Activated CD8-positive, alpha-beta memory T cell treated with anti-CD3 and anti-CD28 coated beads for 24 hours (primary cell): ENCODE data around the gene ABCB11.
"Not testable (repeated sequence)": the region's sequence is repeated elsewhere in the genome, so short reads cannot be mapped to it uniquely, and the experiment has no call there.

Source experiments
- DNase-seq: peaks from one replicate; pipeline ENCODE4 v3.0.0-alpha.2; 2020

ABCB11 gene

DNA sequence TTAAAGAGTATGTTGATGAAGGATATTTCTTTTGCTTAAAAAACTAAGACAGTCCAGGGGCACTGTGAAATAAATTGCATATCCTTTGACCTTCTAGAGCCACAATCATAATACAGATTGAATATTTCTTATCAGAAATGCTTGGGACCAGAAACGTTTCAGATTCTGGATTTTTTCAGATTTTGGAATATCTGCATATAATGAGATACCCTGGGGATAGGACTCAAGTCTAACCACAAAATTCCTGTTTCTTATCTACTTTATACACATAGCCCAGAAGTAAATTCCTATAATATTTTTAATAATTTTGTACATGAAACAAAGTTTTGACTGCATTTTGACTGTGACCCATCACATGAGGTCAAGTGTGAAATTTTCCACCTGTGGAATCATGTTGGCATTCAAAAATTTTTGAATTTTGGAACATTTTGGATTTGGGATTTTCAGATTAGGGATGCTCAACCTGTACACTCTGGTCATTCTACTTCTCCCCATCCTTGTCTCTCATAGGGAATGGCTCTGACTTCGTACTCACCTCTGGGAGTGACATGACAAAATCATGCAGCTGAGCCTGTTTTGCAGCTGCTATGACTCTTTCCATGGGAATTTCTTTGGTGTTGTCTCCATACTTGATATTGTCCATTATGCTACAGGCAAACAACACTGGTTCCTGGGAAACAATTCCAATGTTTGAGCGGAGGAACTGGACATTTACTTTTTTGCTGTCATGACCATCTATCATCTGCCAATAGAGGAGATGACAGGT is 104.3 kb downstream of the ABCB11 start:
- no peak for DNase-seq

DNA sequence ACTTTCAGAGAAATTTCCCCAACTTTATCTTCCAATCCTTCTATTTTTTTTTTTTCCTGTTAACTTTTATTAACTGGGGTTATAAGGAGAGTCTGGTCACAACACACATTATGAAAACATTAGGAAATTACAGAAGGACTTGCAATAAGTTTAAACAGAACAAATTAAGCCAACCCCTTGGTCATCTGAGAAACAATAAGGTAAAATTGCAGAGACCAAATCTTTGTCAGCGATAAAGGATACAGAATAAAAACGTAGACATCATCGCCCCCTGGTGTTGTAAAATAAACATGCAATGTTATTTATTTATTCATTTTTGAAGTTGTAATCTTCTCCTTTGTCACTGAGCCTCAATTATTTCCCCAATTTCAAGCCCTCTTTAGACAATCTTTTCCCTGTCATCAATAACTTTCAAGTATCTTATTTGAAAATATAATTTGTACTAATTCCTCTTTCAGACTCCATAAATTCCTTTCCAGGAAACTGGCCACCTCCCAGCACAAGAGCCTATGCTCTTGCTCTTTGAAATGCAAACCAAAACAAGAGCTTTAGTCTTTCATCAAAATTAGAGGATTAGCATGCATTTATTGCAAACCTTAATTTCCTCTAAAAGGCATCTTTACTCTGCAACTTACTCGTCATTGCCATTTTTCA is 110.5 kb downstream of the ABCB11 start:
- no peak for DNase-seq

DNA sequence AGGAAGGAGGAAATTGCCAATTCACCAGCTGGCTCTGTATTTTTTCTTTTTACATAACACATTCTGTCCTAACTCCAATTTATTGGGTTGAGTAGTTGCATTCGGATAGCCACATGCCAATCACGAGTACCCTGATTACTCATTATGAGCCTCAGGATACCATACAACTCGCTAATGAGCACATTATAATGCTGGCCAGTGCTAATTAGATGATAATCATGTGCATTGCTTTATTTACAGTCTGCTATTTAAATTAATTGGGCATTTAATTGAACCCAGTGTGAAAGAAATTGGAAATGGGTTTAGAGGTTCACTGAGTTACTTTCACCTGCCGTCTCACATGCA is 114.8 kb downstream of the ABCB11 start:
- no peak for DNase-seq

DNA sequence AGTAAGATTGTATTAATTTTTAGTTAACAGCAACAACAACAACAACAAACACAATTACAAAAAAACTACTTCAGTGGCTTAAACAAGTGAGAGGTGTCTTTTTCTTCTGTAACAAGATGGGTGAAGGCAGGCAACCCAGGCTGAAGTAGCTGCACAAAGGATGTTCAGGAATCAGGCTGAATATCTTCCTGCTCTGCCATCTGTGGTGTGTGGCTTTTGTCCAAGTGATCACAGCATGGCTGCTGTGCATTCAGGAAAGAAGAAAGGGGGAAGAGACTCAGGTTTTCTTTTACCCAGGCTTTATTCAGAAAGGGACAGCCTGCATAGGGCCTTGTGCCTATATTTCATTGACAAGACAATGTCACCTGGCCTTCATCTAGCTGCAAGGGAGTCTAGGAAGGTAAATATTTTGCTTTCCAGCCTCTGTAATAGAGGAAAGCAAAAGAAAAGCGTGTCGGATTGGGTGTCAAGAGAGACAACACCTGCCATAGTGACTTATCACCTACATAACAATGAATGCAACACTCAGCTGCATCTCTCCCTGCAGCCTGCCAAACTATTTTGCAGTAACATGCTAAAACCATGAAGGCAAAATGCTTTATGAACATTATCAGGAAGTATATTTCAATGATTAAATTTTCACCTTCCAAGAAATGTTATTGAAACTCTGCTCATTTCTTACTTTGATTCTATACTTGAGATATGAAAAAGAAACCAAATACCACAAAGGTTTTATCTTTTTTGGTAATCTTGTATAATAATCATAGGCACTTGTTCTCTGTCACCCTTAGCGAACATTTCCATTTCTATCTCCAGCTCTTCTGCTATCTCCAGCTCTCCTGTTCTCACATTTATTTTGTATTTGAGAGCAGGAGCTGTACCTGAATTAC is 115.4 kb downstream of the ABCB11 start:
- DNase-seq, result no peak

DNA sequence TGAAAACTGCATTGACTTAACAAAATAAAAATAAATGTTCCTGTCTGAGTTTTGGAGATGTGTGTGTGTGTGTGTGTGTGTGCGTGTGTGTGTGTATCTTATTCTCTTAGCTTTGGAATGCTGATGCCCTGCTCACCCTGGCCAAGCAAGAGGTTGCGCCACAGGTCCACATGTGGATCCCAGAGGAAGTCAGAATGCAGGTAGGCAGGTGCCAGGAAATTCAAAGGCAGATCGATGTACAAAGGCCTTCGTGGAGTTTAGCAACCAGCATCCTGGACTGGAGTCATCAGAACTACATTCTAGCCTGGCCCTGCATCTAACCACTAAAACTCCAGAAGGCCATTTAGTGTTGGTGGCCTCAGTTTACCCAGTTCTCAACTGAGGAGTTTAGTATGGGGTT is 117.6 kb downstream of the ABCB11 start:
- no peak for DNase-seq

DNA sequence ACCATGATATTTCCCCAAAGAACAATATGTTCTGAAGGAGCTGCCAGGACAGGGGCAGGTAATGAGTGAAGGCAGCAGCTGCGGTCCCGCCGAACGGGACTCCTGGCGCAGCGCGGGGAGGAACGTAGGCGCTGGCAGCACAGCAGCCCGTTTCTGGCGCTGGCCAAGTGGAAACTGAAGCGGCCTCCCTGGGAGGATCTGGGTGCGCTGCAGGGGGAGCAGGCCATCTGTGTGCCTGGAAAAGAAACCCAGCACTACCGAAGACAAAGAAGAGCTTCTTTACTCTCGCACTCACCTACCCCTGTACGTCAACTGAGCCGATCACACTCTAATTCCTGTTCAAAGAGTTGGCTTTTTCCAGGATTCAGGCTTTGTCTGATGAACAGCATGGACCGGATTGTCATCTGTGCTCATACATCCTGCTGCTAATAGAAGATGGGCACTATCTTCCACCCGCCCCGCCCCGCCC is 118.2 kb downstream of the ABCB11 start:
- no peak for DNase-seq

GRCh38 chr2:168912466-168912865 is 118.7 kb downstream of the ABCB11 start:
- no peak for DNase-seq

DNA sequence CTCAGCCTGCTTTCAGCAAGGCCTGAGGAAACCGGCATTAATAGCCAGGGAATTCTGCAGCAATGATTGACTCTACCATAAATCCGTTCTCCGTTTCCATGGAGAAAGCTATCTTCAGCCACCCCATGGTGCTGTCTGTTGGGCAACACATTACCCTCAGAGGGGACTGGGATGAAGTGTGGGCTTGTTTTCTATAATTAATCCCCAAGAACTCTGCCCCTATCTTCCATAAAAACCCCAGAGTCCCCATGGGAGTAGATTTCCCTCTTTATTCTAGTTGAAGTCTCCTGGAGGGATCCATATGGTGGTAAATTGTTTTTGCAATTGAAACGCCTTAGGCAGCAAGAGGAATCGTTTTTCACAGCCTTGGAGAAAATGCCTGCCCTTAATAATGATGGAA is 120.8 kb downstream of the ABCB11 start:
- no peak for DNase-seq

DNA sequence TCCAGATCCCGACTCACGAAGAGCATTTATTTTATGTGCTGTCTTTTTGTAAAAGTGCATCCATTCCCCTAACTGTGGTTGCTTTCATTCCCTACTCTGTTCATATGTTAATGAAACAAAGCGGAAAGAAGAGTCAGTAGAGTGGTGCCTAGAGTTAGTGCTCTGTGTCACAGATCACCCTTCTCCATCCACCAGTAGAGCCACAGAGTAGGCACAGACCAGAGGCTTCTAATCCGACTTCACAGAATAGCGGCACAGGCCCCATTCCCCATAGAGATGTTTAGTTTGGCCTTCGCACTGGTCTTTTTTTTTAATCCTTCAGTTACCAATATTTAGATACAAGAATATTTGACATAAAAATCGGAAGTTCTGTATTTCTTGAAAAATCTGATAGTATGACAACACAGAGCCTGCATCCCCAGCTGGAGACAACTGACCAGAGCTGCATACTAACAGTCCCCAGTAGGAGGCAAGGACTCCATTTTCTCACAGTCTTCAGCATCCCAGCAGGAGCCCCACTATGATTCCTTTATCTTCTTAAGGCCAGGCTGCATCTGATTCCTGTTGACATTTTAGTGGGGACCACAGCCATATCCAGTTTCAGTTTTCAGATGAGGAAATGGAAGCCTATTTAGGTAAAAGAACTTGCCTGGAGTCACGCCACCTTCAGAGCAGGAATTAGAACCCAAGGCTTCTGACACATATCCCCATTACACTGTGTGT is 123.0 kb downstream of the ABCB11 start:
- DNase-seq, result no peak

- DNase-seq, result no peak
These were observed 126.8 kb downstream of the ABCB11 start for GRCh38 chr2:168904358-168904757.

- DNase-seq, result no peak
These were observed 127.2 kb downstream of the ABCB11 start for GRCh38 chr2:168903888-168904287.

DNA sequence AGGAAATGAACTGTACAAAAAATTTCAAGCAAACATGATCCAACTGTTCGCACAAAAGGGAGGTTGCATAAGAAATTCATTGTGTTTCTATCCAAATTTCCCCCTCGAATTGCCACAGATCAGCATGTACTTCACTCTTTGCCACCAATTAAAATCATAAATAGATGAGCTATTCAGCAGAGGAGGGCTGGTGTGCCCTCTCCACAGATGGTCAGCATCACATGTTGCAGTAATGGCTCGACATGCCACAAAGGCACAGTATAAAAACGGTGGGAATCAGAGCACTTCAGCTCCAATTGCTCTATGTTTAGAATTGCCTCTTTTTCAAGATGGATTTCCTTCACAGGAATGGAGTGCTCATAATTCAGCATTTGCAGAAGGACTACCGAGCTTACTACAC is 130.1 kb downstream of the ABCB11 start, which contains the start of gene G6PC2:
Gene G6PC2, plus strand, starts transcription at position 289 of the 400 bp plus-strand sequence. Its CDS starts 41 bp downstream, at position 330.
- DNase-seq, result no peak

DNA sequence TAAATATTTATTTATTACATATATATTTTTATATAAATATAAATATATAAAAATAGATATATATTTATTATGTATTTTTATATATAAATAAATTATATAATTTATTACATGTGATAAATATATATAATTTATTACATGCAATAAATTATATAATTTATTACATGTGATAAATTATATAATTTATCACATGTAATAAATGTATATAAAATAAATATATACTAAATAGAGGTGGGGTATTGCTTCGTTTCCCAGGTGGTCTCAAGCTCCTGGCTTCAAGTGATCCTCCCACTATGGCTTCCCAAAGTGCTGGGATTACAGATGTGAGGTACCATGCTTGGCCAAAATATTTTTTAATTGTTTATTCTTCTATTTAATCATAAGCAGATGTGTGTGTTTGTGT is 133.7 kb downstream of the ABCB11 start:
- DNase-seq, result no peak

DNA sequence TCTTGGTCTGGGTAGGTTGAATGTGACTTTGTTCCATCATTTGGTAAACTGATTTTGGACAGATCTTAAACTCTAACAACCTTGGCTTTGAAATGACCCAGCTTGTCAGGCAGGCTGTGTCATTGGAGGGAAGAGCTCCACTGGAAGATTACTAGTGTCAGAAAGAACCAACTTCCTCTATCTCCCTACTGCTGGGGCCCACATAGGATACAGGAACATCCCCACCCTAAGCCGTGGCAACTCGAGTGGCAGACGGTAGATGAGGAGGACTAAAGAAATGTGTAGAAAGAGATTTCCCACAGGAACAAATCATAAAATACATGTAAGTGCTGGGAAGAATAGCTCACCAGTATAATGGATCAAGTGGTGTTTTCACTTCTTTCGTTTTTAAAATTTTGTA is 134.3 kb downstream of the ABCB11 start:
- no peak for DNase-seq

DNA sequence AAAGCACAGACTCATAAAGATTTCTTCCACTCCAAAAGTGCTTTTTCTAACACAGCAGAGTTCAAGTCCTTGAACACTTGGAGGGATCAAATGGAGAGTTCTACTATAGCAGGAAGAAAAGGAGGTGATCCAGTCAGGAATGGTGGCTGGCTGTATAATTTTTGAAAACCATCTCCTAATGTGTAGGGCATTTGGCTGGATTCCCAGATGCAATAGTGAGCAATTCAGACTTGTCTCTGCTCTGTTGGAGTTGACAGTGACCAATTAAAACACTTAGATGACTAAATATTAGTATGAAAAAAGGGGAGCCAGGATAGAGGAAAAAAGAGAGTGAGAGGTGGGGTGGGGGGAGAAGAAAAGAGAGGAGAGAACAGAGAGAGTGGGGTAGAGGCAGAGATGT is 135.4 kb downstream of the ABCB11 start:
- no peak for DNase-seq

GRCh38 chr2:168894720-168895119 is 136.4 kb downstream of the ABCB11 start:
- DNase-seq, result no peak

GRCh38 chr2:168894101-168894500 is 137.0 kb downstream of the ABCB11 start:
- no peak for DNase-seq

DNA sequence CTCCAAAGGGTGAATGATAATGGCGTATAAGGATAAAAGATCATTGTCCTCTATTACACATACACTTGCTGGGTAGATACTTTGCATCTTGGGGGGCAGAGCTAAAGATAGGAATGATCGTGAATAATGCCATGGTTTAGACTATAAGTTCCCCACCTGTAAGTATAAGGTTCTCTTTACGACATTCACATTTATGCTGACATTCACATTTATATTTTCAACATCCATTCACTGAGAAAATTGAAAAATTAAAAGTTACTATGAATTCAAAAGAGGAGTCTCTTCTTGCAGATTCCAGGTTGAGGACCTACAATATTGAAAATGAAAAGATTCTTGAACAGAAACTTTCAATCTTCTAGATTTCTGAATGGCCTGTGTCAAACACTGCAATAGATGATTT is 138.8 kb downstream of the ABCB11 start:
- DNase-seq, result no peak

DNA sequence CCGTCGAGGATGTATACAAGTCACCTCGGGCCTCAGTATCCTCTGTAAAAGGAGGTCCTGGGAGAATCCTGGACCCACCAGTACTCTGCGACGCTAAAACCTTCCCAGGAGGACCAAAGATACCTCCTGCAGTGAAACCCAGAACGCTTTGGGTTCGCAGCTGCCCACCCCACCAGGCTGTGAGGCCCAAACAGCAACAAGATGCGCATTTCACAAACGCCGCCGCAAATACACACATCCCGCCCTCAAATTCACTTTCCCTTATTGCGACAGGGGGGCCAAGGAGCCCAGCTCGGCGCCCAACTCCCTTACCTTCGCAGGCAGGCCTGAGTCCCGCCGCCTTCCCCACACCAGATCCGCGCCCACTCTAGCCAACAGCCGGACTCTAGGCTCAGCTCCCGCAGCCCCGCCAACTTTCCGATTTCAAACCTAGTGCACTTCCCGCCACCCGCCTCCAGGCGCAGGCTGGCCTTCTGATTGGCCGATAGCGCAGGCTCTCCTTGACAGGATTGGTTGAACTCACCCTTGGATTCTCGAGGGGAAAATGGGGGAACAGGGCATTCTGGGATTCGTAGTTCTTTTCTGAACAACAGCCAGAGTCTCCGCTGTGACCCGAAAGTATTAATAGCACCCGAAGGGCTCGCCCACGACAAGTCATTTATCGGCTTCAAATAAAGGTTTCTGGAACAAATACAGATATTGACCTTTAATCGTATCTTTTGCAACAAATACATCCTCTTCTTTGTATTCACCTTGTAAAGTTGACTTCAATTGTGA is 140.9 kb downstream of the ABCB11 start, which contains the start of gene SPC25:
Gene SPC25, minus strand, starts transcription at position 425 of the 777 bp plus-strand sequence. CDS start 911 bp downstream, outside the sequence.
- DNase-seq, result peak; percentile 91

DNA sequence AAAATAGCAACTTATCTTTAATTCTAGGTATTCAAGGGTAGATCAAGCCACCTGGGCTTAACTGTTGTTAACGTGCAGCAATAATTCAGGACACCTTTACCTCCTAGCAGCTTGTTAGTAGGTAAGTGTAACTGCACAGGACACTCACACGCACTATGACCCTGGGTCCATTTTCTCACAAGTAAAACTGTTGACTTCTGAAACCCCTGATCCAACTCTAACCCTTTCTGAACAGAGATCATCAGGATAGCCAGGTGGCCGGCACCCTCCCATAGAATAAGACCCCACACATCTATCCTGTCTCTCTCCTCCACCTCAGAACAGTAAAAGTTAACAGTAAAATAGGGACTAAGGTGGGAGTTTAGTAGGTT is 141.5 kb downstream of the ABCB11 start:
- no peak for DNase-seq

GRCh38 chr2:168884975-168885374 is 146.1 kb downstream of the ABCB11 start:
- DNase-seq, result no peak

DNA sequence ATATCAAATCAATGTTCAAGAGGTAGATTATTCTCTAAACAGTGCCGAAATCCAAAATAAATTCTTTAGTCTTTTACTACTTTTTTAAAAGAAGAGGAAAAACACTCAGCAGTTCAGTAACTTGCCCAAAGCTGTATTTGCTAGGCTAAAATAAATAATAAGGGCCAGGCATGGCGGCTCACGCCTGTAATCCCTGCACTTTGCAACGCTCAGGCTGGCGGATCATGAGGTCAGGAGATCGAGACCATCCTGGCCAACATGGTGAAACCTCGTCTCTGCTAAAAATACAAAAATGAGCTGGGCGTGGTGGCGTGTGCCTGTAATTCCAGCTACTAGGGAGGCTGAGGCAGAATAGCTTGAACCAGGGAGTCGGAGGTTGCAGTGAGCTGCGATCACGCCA is 149.0 kb downstream of the ABCB11 start:
- not testable (repeated sequence) for DNase-seq
